ENCODE results near the gene KLF16.

Gene KLF16

DNA sequence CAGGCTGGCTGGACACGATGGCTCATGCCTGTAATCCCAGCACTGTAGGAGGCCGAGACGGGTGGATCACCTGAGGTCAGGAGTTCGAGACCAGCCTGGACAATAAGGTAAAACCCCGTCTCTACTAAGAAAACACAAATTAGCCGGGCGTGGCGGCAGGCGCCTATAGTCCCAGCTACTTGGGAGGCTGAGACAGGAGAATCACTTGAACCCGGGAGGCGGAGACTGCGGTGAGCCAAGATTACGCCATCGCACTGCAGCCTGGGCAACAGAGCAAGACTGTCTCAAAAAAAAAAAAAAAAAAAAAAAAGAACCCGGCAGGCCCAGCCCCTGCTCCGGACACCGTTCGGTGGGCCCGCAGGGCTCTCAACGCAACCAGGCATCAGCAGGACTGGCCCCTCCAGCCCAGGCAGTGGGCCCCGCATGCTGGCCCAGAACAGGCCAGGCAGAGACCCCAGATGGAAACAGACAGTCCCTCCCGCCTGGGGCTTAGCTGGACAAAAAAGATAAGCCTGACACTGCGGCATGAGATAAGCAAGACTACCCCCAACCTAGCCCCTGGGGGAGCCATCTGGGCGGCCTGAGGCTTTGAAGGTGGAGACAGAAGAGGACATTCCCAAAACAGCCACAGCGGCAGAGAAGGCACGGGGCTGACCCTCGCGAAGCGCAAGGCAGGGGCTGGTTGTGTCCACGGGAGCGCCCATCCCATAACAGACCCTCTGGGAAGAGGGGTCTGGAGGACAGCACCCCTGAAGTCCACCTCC lies 26.7 kb downstream of the KLF16 start:
- no peak for DNase-seq (ENCODE audit: extremely low spot score)
- ChIA-PET POLR2A (interaction anchor here (1.3 kb wide), 1 partner anchor 11 kb away, joined by 4 read pairs; no protein-coding TSS in a partner anchor), CTCF (interaction anchor here (0.6 to 3.0 kb wide), 6 partner anchors 10 to 346 kb away, joined by 3 to 32 read pairs (median 4); partner anchors contain the start of gene REEP6)
- TF ChIP-seq SUZ12 (IDR thresholded peaks at IDR 0.05), result no peak
- TF ChIP-seq SP1 (IDR thresholded peaks at IDR 0.05), result no peak
- TF ChIP-seq, protein P1, sequence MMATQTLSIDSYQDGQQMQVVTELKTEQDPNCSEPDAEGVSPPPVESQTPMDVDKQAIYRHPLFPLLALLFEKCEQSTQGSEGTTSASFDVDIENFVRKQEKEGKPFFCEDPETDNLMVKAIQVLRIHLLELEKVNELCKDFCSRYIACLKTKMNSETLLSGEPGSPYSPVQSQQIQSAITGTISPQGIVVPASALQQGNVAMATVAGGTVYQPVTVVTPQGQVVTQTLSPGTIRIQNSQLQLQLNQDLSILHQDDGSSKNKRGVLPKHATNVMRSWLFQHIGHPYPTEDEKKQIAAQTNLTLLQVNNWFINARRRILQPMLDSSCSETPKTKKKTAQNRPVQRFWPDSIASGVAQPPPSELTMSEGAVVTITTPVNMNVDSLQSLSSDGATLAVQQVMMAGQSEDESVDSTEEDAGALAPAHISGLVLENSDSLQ (IDR thresholded peaks at IDR 0.05), result no peak
- TF ChIP-seq ZNF384 (IDR thresholded peaks at IDR 0.05), result 0 out of 2 replicates have a peak, but pooled peaks have one; percentile 12

DNA sequence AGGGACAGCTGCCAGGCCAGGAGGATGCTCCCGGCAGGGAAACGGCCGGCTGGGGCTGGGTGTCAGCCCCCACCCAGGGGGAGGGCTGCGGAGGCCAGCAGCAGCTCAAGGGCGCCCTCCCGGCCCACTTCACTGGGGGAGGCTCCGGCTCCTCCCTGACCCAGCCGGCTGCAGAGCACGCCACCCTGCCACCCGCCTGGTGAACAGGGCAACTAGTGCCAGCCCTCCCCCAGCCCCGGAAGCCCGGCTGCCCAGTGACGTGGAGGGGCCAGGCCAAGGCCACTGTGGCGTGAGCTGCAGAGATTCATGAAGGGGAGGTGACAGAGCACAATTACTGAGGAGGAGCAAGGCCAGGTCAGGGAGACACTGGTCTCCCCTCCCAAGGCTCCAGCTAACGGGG lies 29.8 kb downstream of the KLF16 start:
- DNase-seq (ENCODE audit: extremely low spot score), result no peak
- POLR2A ChIA-PET, result no interaction called here
- CTCF ChIA-PET, result no interaction called here

DNA sequence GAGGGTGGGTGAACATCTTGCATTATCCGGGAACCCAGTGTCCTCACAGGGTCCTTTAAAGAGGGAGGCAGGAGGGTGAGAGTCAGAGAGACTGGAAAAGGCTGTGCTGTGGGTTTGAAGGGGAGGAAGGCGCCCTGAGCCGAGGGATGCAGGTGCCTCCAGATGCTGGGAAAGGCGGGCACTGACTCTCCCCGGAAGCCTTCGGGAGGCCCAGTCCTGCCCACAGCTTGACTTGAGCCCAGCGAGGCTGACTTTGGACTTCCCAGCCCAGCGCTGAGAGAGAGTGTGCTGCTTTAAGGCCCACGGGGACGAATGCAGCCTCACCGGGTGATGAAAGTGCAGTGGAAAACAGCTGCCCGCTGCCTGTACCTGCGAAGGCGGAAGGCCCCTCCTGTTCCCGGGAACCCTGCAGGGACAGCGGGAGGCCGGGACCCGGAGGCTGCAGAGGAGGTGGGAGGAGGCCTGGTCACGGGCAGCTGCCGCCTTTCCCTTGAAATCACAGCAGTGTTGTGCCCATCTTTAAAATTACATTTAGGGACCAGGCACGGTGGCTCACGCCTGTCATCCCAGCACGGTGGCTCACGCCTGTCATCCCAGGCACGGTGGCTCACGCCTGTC lies 31.2 kb downstream of the KLF16 start:
- no peak for DNase-seq (ENCODE audit: extremely low spot score)
- TF ChIP-seq LEF1 (IDR thresholded peaks at IDR 0.05; ENCODE audit: borderline replicate concordance), result no peak
- no peak for TF ChIP-seq ZNF384 (IDR thresholded peaks at IDR 0.05)
- TF ChIP-seq SUZ12 (IDR thresholded peaks at IDR 0.05), result no peak
- TF ChIP-seq TARDBP (IDR thresholded peaks at IDR 0.05), result no peak
- TF ChIP-seq NFRKB (IDR thresholded peaks at IDR 0.05), result no peak
- no peak for TF ChIP-seq ELF4 (IDR thresholded peaks at IDR 0.05)
- CTCF ChIA-PET, result no interaction called here
- POLR2A ChIA-PET, result no interaction called here

More for the DNA sequence above, 29.8 kb downstream of the KLF16 start:
- TF ChIP-seq FOXA1 (IDR thresholded peaks at IDR 0.05), result no peak
- no peak for TF ChIP-seq ARNT (IDR thresholded peaks at IDR 0.05)
- no peak for TF ChIP-seq CTBP1 (IDR thresholded peaks at IDR 0.05; ENCODE audit: borderline replicate concordance)
- TF ChIP-seq HDGF (IDR thresholded peaks at IDR 0.05; ENCODE audit: borderline replicate concordance), result no peak
- no peak for TF ChIP-seq LEF1 (IDR thresholded peaks at IDR 0.05; ENCODE audit: borderline replicate concordance)
- no peak for TF ChIP-seq ELF4 (IDR thresholded peaks at IDR 0.05)

DNA sequence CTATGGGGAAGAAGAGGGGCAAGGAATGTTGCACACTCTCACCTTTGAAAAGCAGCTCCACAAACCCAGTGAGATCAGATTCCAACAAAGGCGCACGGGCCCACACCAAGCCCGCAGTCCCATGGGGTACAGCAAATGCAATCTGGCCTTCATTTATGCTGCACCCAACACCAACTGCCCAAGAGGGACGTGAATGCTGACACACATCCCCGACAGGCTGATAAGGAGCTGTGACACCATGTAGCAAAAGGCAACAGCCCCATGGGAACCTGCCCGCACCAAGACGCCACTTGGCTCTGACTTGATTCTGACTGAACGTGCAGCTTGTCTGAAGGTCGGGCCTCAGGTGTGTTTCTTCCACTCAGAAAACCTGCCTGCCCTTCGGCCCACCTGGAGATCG lies 32.4 kb downstream of the KLF16 start:
- CTCF ChIA-PET, result no interaction called here
- no peak for DNase-seq (ENCODE audit: extremely low spot score)
- TF ChIP-seq BHLHE40 (IDR thresholded peaks at IDR 0.05; ENCODE audit: borderline replicate concordance), result no peak
- no peak for TF ChIP-seq FOXK2 (IDR thresholded peaks at IDR 0.05)
- no peak for TF ChIP-seq CTBP1 (IDR thresholded peaks at IDR 0.05; ENCODE audit: borderline replicate concordance)
- POLR2A ChIA-PET, result no interaction called here

DNA sequence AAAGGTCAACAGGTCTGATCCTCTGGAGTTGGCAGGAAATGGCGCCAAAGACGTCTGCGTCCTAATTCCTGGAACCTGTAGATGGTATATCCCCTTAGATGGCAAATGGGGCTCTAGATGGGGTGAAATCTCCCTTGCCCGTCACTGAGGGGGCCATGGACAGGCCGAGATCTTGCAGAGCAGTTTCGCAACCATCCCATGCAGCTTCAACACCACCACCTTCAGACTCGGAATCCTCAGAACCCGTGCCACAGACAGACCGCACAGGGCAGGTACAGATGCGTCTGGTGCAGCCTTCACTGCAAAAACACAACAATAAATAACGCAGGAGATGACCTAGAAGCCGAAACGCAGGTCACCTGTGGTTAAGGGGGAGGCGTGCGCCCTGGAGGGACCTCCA lies 32.8 kb downstream of the KLF16 start:
- no peak for DNase-seq (ENCODE audit: extremely low spot score)
- ChIA-PET POLR2A (no interaction called here), CTCF (interaction anchor here (1.1 to 2.1 kb wide), 2 partner anchors 8 to 158 kb away, joined by 3 to 8 read pairs; no protein-coding TSS in a partner anchor)
- TF ChIP-seq L3MBTL2 (conservative IDR thresholded peaks at IDR 0.05) (no peak), CTBP1 (IDR thresholded peaks at IDR 0.05; ENCODE audit: borderline replicate concordance) (no peak), FOXA1 (IDR thresholded peaks at IDR 0.05) (no peak), FOXM1 (IDR thresholded peaks at IDR 0.05; ENCODE audit: borderline replicate concordance) (no peak), LEF1 (IDR thresholded peaks at IDR 0.05; ENCODE audit: borderline replicate concordance) (no peak), FOXK2 (IDR thresholded peaks at IDR 0.05) (no peak), NFRKB (IDR thresholded peaks at IDR 0.05) (no peak), HDGF (IDR thresholded peaks at IDR 0.05; ENCODE audit: borderline replicate concordance) (no peak), ZNF384 (IDR thresholded peaks at IDR 0.05) (no peak), BHLHE40 (IDR thresholded peaks at IDR 0.05; ENCODE audit: borderline replicate concordance) (no peak), SP1 (IDR thresholded peaks at IDR 0.05) (no peak), SUZ12 (IDR thresholded peaks at IDR 0.05) (no peak), ARNT (IDR thresholded peaks at IDR 0.05) (no peak), TARDBP (IDR thresholded peaks at IDR 0.05) (no peak), ELF4 (IDR thresholded peaks at IDR 0.05) (no peak)
- TF ChIP-seq, protein P1 (IDR thresholded peaks at IDR 0.05), result no peak

DNA sequence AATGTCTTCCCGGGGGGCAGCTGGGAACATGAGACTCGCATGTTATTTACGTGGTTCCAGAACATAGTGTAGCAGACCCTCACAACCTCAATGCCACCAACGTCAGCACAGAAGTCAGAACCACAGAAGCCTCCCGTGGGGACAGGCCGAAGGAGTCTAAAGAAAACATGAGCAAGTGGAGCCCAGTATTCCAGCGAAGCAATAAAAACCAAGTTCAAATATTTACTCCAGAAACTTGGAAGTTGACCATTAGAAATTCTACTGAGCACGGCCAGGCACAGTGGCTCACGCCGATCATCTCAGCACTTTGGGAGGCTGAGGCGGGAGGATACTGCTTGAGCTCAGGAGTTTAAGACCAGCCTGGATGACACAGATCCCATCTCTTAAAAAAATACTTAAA lies 33.4 kb downstream of the KLF16 start:
- POLR2A ChIA-PET, result no interaction called here
- no peak for DNase-seq (ENCODE audit: extremely low spot score)
- CTCF ChIA-PET, result interaction anchor here (1.1 to 2.1 kb wide), 2 partner anchors 8 to 158 kb away, joined by 3 to 8 read pairs; no protein-coding TSS in a partner anchor
- no peak for TF ChIP-seq CTBP1 (IDR thresholded peaks at IDR 0.05; ENCODE audit: borderline replicate concordance)
- TF ChIP-seq NFRKB (IDR thresholded peaks at IDR 0.05), result no peak
- TF ChIP-seq BHLHE40 (IDR thresholded peaks at IDR 0.05; ENCODE audit: borderline replicate concordance), result no peak
- TF ChIP-seq LEF1 (IDR thresholded peaks at IDR 0.05; ENCODE audit: borderline replicate concordance), result no peak
- TF ChIP-seq TARDBP (IDR thresholded peaks at IDR 0.05), result no peak
- no peak for TF ChIP-seq FOXM1 (IDR thresholded peaks at IDR 0.05; ENCODE audit: borderline replicate concordance)
- TF ChIP-seq, protein P1 (IDR thresholded peaks at IDR 0.05), result no peak
- TF ChIP-seq FOXK2 (IDR thresholded peaks at IDR 0.05), result no peak
- no peak for TF ChIP-seq L3MBTL2 (conservative IDR thresholded peaks at IDR 0.05)
- no peak for TF ChIP-seq ELF4 (IDR thresholded peaks at IDR 0.05)
